K562 (cell line): ENCODE measurements around the gene ARMH3. TPM values are rescaled to one million over a fixed set of nuclear protein-coding genes. Genes with fewer than 3 reads are reported as not detected.

ENCODE experiments used
- BCL6 ChIP-seq: fragments of 250-450 bp; sonication (Bioruptor Pico); IDR thresholded peaks from 2 replicates; pipeline ENCODE4 v1.4.0; 2020
- BCOR ChIP-seq: fragments of 450-650 bp; IDR thresholded peaks from 2 replicates; pipeline ENCODE4 v1.6.1; 2016
- BRF2 ChIP-seq: IDR thresholded peaks from 3 replicates; pipeline ENCODE4 v1.6.1; 2011; ENCODE audit warnings: borderline replicate concordance, mild to moderate bottlenecking; ENCODE audit not compliant: insufficient read length, insufficient read depth
- CBX8 ChIP-seq: fragments of 200-600 bp; sonication (generic); IDR thresholded peaks from 2 replicates; pipeline ENCODE4 v1.6.1; 2012; ENCODE audit warnings: borderline replicate concordance, mixed run types, low read depth, mild to moderate bottlenecking, moderate library complexity, mixed read lengths, low read length, control low read depth, inconsistent platforms; ENCODE audit not compliant: poor library complexity, severe bottlenecking; ENCODE audit errors: extremely low read depth
- CGGBP1 ChIP-seq: fragments of 250-450 bp; sonication (Bioruptor Pico); IDR thresholded peaks from 2 replicates; pipeline ENCODE4 v1.9.0; 2021; ENCODE audit warnings: mild to moderate bottlenecking
- CHD2 ChIP-seq: IDR thresholded peaks from 2 replicates; pipeline ENCODE4 v1.6.1; 2011; ENCODE audit warnings: low read depth, low read length
- HSF4 ChIP-seq: fragments of 250-450 bp; sonication (Bioruptor Pico); IDR thresholded peaks from 2 replicates; pipeline ENCODE4 v2.1.2; 2022; ENCODE audit warnings: mild to moderate bottlenecking, moderate library complexity, borderline replicate concordance
- IRF9 ChIP-seq: fragments of 450-650 bp; IDR thresholded peaks from 2 replicates; pipeline ENCODE4 v1.6.1; 2016; ENCODE audit warnings: missing biosample characterization, missing genetic modification characterization
- MTA2 ChIP-seq: fragments of 450-650 bp; IDR thresholded peaks from 2 replicates; pipeline ENCODE4 v1.6.1; 2016; ENCODE audit warnings: low read depth
- NKRF ChIP-seq: fragments of 450-650 bp; IDR thresholded peaks from 2 replicates; pipeline ENCODE4 v1.6.1; 2016; ENCODE audit warnings: borderline replicate concordance
- PCBP1 ChIP-seq: fragments of 200-400 bp; formaldehyde crosslinking; IDR thresholded peaks from 2 replicates; pipeline ENCODE4 v1.6.1; 2018; ENCODE audit warnings: mild to moderate bottlenecking, low read depth, low read length; ENCODE audit not compliant: poor library complexity, severe bottlenecking
- POU5F1 ChIP-seq: fragments of 150-350 bp; IDR thresholded peaks from 2 replicates; pipeline ENCODE4 v1.6.1; 2014; ENCODE audit warnings: borderline replicate concordance, low read length, low read depth, mild to moderate bottlenecking; ENCODE audit not compliant: partially characterized antibody
- RFX5 ChIP-seq: IDR thresholded peaks from 2 replicates; pipeline ENCODE4 v1.6.1; 2011; ENCODE audit warnings: low read depth, mild to moderate bottlenecking, improper control_type of control experiment, low read length
- SFPQ ChIP-seq: fragments of 200-400 bp; formaldehyde crosslinking; IDR thresholded peaks from 2 replicates; pipeline ENCODE4 v1.6.1; 2017; ENCODE audit warnings: mild to moderate bottlenecking, low read depth, low read length, moderate library complexity
- SP2 ChIP-seq: IDR thresholded peaks from 2 replicates; pipeline ENCODE4 v1.6.1; 2011; ENCODE audit warnings: mild to moderate bottlenecking, low read depth, low read length, moderate library complexity; ENCODE audit not compliant: poor library complexity, severe bottlenecking; ENCODE audit errors: extremely low read depth
- TCF15 ChIP-seq: fragments of 250-450 bp; sonication (Bioruptor Pico); IDR thresholded peaks from 2 replicates; pipeline ENCODE4 v1.8.0; 2022; ENCODE audit warnings: moderate library complexity, mild to moderate bottlenecking, inconsistent platforms
- ZKSCAN1 ChIP-seq: fragments of 150-350 bp; IDR thresholded peaks from 2 replicates; pipeline ENCODE4 v1.6.1; 2016; ENCODE audit warnings: low read depth, low read length
- ZNF140 ChIP-seq: fragments of 250-450 bp; sonication (Bioruptor Pico); IDR thresholded peaks from 2 replicates; pipeline ENCODE4 v1.8.0; 2021; ENCODE audit warnings: moderate library complexity, mild to moderate bottlenecking, inconsistent platforms
- ZNF24 ChIP-seq: fragments of 450-650 bp; IDR thresholded peaks from 2 replicates; pipeline ENCODE4 v1.6.1; 2016
- ZNF354B ChIP-seq: fragments of 250-450 bp; sonication (Bioruptor Pico); IDR thresholded peaks from 2 replicates; pipeline ENCODE4 v1.4.0; 2020
- polyA plus RNA-seq, 8 experiments: library from polyadenylated mRNA; depleted of rRNA in 4 of 8; stranded (reverse) in 5 of 8; unstranded in 3 of 8; fragments of >200 nt; fragmentation: Nextera tagmentation in 2 of 8; fragmentation: Illumina TruSeq in 1 of 8; extraction: Ambion mirVana in 2 of 8; extraction: Trizol in 1 of 8; gene quantifications; 2 replicates each; pipeline versions ENCODE4 v1.2.1 to v1.2.3, GENCODE V29; 2011 to 2014; ENCODE audit warnings: inconsistent platforms in 1 of 8, missing spikeins in 1 of 8
- total RNA-seq, 7 experiments: library from RNA; depleted of rRNA in 6 of 7; stranded (reverse); fragments of >200 nt in 6 of 7; fragmentation: Illumina TruSeq in 2 of 7; extraction: Trizol in 2 of 7; gene quantifications; 2 replicates each; pipeline versions ENCODE4 v1.2.1 to v1.2.3, GENCODE V29; 2011 to 2021; ENCODE audit warnings: low replicate concordance in 1 of 7

The ARMH3 gene
- total and polyA plus RNA-seq, 9 of the 15 experiments (the other 6 are each of a cell fraction or from before 2014, with no cell fraction given), result 0.29 to 0.73 TPM; not detected in 7

GRCh38 chr10:101840741-101841453 is 215.1 kb downstream of the ARMH3 start (continued):
- TF ChIP-seq BRF2 (no peak), MTA2 (no peak), BCL6 (CRISPR knock-in tag) (no peak), IRF9 (no peak), CGGBP1 (no peak), ZNF24 (no peak), ZKSCAN1 (no peak), ZNF140 (CRISPR knock-in tag) (no peak), NKRF (no peak), SP2 (no peak), CHD2 (no peak), PCBP1 (no peak), HSF4 (CRISPR knock-in tag) (no peak), BCOR (no peak), RFX5 (no peak), TCF15 (no peak), ZNF354B (no peak), CBX8 (no peak), SFPQ (no peak), POU5F1 (no peak)
